ENCODE measurements around the gene SAMD9L.
A peak's percentile ranks its signal among the peaks of the same experiment; 100 is the strongest.

The SAMD9L gene

DNA sequence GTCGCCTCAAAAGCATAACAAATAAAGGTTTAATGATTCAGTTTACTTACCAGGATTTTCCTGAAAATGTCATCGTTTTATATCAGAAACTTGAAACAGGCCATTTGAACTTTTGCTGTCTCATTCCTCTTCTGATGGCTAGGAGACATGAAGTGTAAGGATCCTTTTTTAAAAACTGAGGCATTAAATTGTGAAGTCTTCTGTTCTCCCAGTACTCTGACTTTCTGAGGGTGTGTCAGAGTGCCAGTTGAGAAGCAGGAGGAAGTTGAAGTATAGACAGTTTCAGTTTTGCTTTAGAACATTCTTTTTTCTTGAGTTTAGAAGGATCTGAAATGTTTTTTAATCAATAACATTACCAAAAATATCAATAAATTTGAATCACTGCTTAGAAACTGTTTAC lies at the start of gene SAMD9L:
SAMD9L (minus strand) TSS at position 242 of the 400 bp plus-strand sequence. CDS start 12,414 bp downstream, outside the sequence.
- DNase-seq (ENCODE audit: low spot score), result peak; percentile 45

GRCh38 chr7:93196336-93196735 lies 48.2 kb upstream of the SAMD9L start:
- DNase-seq (ENCODE audit: low spot score), result no peak

DNA sequence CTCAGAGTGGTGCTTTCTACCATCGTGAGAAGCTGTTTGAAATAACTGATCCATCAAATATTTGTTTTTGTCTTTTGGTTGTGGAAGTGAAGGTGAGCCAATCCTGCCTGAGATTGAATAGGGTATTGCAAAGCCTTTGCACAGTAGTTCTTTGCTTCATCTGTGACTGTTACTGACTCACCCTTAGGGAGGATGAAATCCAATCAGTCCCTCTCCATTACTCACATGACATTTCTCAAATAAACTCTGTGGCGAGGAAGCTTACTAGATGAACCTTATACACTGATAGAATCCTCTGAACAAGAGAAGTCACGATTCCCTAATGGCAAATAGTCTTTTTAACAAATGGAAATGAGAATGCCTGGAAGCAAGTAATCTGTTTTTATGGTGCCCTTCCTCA lies 46.2 kb upstream of the SAMD9L start:
- DNase-seq (ENCODE audit: low spot score), result no peak

GRCh38 chr7:93188870-93189634 lies 40.9 kb upstream of the SAMD9L start:
- no peak for DNase-seq (ENCODE audit: low spot score)

- DNase-seq (ENCODE audit: low spot score), result no peak
These were observed 37.3 kb upstream of the SAMD9L start for GRCh38 chr7:93185303-93186027.

- DNase-seq (ENCODE audit: low spot score), result no peak
These were observed 31.0 kb upstream of the SAMD9L start for GRCh38 chr7:93179173-93179572.

DNA sequence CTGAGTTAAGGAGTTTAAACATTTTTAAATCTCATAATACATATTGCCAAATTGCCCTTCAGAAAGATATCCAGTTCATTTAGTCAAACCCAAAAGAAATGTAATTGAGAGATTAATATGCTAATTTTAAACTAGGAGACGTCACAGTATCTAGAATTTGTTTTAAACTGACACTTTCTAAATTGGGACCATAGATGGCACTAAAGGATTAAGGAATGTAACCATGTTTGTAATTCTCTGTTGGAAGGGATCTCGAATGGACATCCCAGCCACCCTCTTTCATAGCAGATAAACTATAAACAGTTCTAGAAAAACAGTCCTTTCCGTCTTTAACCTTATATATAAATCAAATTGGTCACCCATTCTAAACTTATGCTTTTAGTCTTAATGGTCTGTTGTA lies 30.0 kb upstream of the SAMD9L start:
- DNase-seq (ENCODE audit: low spot score), result no peak

GRCh38 chr7:93176992-93177580 lies 28.9 kb upstream of the SAMD9L start:
- DNase-seq (ENCODE audit: low spot score), result no peak

DNA sequence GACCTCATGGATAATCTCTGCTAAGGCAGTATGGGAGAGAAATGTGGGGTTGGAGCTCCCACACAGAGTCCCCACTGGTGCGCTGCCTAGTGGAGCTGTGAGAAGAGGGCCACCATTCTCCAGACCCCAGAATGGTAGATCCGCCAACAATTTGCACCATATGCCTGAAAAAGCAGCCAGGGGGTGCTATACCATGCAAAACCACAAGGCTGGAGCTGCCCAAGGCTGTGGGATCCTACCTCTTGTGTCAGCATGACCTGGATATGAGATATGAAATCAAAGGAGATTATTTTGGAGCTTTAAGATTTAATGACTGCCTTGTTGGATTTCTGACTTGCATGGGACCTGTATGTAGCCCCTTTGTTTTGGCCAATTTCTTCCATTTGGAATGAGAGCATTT lies 27.0 kb upstream of the SAMD9L start:
- DNase-seq (ENCODE audit: low spot score), result no peak

DNA sequence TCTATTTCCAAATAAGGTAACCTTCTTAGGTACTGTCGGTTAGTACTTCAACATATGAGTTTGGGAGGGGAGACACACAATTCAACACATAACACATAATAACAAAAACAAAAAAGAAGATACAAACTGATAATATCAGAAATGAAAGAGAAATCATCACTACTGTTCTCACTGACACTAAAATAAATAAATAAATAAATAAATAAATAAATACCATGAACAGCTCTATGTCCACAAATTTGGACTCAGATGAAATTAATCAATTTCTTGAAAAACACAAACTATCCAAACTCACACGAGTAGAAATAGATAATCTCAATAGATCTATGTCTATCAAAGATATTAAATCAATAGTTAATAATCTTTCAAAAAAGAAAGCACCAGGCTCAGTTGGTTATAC lies 24.5 kb upstream of the SAMD9L start:
- no peak for DNase-seq (ENCODE audit: low spot score)

- DNase-seq (ENCODE audit: low spot score), result no peak
These were observed 23.5 kb upstream of the SAMD9L start for GRCh38 chr7:93171606-93172226.

DNA sequence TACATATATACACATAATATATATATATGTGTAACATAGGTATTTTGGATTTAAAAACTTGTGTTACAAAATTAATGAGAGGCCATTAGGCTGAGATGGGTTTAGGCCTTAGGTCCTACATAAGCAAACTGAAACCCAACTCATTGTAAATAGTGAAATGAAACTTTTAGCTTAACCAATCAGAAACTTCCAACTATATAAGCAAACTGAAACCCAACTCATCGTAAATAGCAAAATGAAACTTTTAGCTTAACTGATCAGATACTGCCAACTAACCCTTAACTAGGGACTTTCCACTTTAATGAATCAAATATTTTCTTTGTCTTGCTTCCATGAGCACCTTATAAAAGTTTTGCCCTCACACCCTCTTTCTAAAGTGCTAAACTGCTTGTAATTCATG lies 17.3 kb upstream of the SAMD9L start:
- DNase-seq (ENCODE audit: low spot score), result peak; percentile 44

DNA sequence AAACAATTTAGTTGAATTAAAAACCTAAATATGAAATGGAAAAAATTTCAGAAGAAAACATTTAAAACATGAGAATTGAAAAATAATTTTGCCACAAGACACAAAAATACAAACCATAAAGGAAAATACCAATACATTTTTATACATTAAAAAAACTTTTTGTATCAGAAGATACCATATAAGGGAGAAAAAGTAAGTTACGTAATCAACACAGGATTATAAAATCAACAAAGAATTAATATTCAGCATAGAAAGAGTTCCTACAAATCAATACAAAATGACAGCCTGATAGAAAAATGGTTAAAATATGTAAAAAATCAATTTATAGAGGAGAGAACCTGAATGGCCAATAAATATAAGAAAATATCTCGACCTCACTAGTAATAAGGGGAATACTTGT lies 16.6 kb upstream of the SAMD9L start:
- DNase-seq (ENCODE audit: low spot score), result no peak

GRCh38 chr7:93161181-93161762 lies 13.1 kb upstream of the SAMD9L start:
- DNase-seq (ENCODE audit: low spot score), result no peak

GRCh38 chr7:93160410-93160809 lies 12.2 kb upstream of the SAMD9L start:
- DNase-seq (ENCODE audit: low spot score), result no peak

- no peak for DNase-seq (ENCODE audit: low spot score)
These were observed 11.3 kb upstream of the SAMD9L start for GRCh38 chr7:93159490-93159889.

- DNase-seq (ENCODE audit: low spot score), result no peak
These were observed 8.7 kb upstream of the SAMD9L start for GRCh38 chr7:93156884-93157283.

DNA sequence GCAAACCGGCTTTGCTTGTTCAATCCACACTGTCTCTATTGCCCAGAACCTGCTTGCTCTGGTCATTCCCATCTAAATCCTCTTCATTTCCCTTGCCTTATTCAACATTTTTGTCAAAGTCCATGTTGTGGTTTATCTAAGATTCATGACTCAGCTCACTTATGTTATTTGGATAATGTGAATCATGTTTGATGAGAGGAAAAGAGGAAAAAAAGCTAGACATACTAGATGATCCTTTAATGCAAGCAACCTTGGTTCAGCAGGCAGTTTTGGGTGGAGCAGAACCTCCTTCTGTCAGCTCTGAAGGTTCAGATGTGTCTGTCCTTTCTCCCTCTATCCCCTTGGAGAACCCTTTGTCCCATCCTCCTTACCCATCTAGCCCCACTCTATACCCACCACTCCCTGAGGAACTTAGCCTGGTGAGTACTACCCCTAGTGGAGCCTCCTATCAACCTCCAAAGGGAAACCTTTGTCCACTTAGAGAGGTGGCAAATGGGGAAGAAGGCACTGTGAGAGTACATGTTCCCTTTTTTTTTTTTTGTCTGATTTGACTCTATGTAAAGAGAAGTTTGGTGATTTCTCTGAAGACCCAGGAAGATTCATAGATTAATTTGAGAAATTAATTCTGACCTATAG lies 2.1 kb upstream of the SAMD9L start:
- no peak for DNase-seq (ENCODE audit: low spot score)

GRCh38 chr7:93148727-93149126 lies 542 bp upstream of the SAMD9L start:
- DNase-seq (ENCODE audit: low spot score), result no peak

- peak; percentile 68 for DNase-seq (ENCODE audit: low spot score)
These were observed 822 bp downstream of the SAMD9L start for GRCh38 chr7:93147363-93147762.

DNA sequence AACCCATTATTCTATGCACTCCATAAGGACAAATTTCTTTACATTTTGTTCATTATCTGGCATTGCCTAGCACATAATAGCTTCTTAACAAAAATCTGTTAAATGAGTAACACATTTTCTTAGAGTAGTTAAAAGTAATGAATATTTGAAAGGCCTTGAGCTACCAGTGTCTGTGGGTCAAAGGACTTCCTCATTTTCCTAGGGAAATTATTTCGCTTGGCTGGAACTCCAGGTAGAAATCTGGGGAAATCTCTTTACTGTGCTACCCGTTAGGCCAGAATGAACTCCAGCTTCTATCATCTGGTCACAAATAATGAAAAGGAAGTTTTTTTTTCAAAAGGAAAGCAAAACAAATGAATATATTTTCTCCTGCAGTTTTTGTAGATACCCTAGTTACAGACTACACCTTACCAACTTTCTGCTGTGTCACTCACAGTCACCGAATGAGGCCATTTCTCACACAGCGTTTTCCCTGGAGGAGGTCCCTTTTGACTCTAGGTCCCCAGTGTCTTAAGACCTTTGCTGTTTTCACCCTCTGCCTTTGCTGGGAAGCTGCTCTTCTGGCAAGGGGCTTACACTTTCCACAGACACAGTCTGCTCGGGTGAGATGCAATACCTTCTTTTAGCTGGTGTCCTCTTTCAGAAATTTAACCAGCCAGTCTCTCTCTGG lies 1.6 kb downstream of the SAMD9L start:
- no peak for DNase-seq (ENCODE audit: low spot score)
